GM12892 (cell line): ENCODE measurements around the gene MGST1.

ENCODE experiments used
- POLR2A ChIP-seq: IDR thresholded peaks from 2 replicates; pipeline ENCODE4 v1.6.1; 2011; ENCODE audit warnings: low read depth, low read length, control low read depth
- POLR2AphosphoS5 ChIP-seq: IDR thresholded peaks from 2 replicates; pipeline ENCODE4 v1.6.1; 2011; ENCODE audit warnings: low read depth, low read length, control low read depth
- TAF1 ChIP-seq: IDR thresholded peaks from 2 replicates; pipeline ENCODE4 v1.6.1; 2011; ENCODE audit warnings: low read depth, mild to moderate bottlenecking, control low read depth, low read length, borderline replicate concordance

DNA sequence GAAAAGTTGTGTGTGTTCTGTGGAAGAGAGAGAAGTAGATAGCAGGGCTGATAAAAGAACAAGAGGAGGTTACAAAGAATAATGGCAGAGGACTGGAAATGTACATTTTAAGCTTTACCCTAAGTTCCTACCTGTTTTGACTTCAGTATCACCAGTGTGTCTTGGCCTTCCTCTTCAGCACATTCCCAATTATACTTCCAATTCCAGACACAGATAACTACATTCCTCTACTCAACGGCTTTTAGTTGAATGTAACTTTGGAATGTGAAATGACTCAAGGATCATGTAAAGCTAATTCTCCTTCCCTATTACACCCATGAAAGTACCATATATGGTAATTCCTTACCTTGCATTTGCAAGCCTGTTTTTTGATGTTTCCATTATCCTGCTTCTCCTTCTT is 5.0 kb downstream of the MGST1 start:
- TF ChIP-seq POLR2A: no peak
- no peak for TF ChIP-seq TAF1
- no peak for TF ChIP-seq POLR2AphosphoS5
